HG03520 (cell line): ENCODE data around the gene EPHA1.

ENCODE experiments used
- ATAC-seq: cut with Tn5 transposase; IDR thresholded peaks from one replicate; pipeline ENCODE4 v1.9.1; 2021; ENCODE audit warnings: mild to moderate bottlenecking, moderate library complexity; ENCODE audit not compliant: unreplicated experiment

EPHA1 gene

GRCh38 chr7:143390104-143390772, 18.4 kb downstream of the EPHA1 start:
- ATAC-seq = no peak

- no peak for ATAC-seq
Observed at GRCh38 chr7:143389316-143390103, 19.1 kb downstream of the EPHA1 start.

- no peak for ATAC-seq
Observed at GRCh38 chr7:143388491-143389101, 20.1 kb downstream of the EPHA1 start.

- ATAC-seq = no peak
Observed at GRCh38 chr7:143388051-143388450, 20.6 kb downstream of the EPHA1 start.

DNA sequence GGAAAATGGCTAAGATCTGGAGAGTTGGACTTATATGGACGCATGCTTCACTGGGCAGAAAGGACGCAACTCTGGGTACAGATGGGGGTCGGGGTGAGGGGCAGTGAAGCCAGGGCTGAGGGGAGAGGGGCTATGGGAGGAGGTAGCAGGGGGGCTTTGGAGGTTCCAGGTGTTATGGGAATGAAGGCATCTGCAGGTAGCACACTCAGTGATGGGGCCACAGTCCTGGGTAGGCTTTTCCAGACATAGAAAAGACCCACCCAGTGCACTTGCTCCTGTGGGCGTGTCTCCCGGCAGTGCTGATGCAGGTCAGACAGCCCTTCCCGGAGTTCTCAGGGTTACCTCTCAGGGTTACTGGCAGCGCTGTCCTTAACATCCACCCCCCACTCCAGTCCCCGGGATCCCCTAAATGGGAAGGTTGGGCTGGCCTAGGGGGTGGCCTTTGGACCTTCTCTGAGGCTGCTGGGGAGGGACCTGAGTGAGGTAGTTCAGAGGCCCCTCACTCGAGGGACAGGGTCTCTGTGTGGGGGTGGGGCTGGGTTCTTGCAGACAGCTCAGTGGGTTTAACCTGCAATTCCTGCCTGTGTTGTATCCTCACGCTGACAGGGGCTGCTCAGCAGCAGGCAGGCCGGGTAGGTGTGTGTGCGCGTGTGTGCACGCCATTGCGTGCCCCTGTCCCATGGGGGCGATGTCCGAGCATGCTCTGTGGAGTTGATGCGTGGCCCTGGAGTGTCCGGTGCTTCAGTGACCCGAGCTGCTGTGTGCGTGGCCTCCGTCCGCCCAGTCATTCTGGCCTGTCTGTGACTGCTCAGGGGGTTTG, 21.3 kb downstream of the EPHA1 start:
- no peak for ATAC-seq

DNA sequence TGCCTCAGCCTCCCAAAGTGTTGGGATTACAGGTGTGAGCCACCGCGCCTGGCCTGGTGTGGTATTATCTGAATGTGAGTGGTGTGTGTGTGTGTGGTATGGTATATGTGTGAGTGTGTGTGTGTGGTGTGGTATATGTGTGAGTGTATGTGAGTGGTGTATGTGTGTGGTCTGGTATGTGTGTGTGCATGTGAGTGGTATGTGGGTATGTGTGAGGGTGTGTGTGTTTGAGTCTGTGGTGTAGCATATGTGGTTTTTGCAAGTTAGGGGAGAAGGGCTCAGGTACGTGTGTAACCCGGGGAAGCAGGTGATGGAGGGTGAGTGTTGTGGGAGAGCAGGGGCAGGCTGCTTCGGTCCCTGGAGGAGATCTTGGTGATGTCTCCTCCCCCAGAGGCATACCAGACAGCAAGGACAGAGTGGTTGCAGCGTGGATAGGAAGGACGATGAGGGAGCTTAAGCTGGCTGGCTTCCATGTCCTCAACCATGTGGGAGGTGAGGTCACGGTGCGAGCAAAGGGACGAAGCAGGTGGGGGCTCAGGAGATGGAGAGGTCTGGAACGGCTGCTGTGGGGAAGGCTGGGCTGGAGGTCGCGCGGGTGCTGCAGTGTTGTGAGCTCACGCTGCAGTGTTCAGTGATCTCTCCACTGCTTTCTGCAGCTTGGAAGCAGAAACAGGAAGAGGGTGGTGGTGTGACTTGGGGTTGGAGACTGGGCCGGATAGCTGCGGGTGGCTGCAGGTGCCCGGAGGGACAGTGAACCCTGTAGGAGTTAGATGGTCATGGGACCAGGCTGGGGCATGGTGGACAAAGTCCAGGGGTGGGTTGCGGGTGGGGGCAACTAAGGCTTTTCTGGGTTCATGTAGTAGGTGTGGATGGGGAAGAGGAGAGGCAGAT, 22.5 kb downstream of the EPHA1 start:
- no peak for ATAC-seq

GRCh38 chr7:143384661-143385631, 23.7 kb downstream of the EPHA1 start:
- ATAC-seq = no peak

GRCh38 chr7:143384148-143384547, 24.5 kb downstream of the EPHA1 start:
- ATAC-seq = no peak

DNA sequence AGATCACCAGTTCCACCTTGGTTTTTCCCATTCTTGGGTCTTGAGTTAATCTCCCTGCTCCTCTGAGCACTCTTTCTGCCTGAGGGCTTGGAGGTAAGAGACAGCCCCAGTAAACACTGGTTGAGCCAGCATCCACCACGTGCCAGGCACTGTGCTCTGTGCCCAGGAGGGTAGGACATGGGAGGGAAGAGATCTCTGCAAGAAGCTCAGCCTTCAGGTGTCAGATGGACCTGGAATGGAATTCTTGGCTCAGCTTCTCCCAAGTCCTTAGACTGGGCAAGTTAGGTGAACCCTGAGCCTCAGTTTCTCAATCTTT, 25.1 kb downstream of the EPHA1 start:
- no peak for ATAC-seq

- ATAC-seq = no peak
Observed at GRCh38 chr7:143382791-143383641, 25.6 kb downstream of the EPHA1 start.

- no peak for ATAC-seq
Observed at GRCh38 chr7:143382126-143382790, 26.4 kb downstream of the EPHA1 start.

- ATAC-seq = peak; percentile 3
Observed at GRCh38 chr7:143381427-143382125, 27.1 kb downstream of the EPHA1 start.

DNA sequence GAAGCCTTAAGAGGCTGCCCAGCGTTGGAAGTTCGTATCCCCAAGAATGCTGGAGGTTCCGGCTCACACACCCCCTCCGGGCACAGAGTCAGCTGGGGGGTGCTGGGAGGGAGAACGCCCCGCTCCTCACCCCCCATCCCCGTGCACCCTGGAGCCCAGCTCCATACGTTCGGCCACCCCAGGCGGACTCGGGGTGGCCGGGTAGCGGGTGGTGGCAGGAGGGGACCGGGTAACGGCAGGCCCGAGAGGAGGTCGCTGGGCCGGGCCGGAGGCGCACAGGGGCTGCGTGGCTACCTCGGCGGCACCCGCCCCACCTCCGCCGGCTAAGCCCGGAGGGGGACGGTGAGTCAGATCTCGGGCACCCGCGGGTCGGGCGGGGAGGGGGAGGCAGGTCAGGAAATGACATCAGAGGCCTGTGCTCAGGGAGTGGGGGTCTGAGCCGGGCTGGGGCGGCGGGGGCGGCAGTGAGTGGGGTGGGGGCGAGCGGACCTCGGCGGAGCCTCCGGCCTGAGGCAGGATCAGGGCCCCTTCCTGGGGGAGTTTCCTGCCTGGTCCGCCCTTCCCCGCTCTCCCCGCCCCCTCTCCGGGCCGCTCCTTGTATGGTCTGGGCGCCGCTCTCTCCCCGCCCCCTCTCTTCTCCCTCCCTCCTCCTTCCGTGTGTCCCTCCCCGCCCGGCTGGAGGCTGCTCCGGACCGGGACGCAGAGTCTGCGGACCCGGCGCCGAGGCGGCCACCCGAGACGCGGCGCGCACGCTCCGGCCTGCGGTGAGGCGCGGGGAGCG, 27.8 kb downstream of the EPHA1 start, which contains the start of gene ZYX:
TSS of gene ZYX (plus strand) at position 700 of the 781 bp plus-strand sequence. CDS start 227 bp downstream, outside the sequence.
- ATAC-seq = peak; percentile 72

DNA sequence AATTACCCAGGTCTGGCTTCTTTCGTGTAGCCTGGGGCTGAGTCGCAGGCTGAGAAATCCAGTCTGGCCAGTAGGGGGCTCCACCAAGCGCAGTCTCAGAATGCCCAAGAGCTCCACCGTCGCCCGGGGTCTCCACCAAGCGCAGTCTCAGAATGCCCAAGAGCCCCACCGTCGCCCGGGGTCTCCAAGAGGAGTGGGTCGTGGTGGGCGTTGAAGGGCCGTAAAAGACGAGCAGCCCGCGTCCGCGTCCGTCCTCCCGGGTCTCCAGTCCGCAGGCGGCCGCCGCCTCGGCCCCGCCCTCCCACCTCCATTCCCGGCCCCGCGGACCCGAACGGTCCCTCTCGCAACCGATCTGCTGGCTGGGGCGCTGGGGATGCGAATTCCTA, 28.4 kb downstream of the EPHA1 start:
- peak; percentile 54 for ATAC-seq

GRCh38 chr7:143379611-143380259, 28.9 kb downstream of the EPHA1 start:
- peak; percentile 11 for ATAC-seq

DNA sequence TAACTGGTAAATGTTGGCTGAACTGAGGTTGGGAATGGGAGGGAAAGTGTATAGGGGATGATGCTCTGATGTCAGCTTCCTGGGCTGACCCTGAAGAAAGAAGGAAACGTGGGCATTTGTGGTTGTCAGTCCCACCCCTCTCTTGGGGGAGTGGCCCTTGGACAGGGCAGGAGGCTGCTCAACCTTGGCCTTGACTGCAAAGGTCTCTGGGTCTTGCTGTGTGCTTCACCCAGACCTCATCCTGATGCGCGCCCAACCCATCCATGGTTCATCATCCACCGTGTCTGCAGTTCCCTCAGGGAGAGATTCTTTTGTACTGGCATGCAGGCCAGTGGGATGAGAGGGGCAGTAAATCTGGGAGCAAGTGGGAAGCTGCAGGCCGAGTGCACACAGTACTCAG, 32.3 kb downstream of the EPHA1 start:
- ATAC-seq = no peak
